ENCODE measurements around the gene ZNRF1. TPM values are rescaled to one million over a fixed set of nuclear protein-coding genes. Genes with fewer than 3 reads are reported as not detected.
A peak's percentile ranks its signal among the peaks of the same experiment; 100 is the strongest.

The ZNRF1 gene
- total and polyA plus RNA-seq, 2 of the 13 experiments (the other 11 are each of a cell fraction or from before 2014, with no cell fraction given), result 43.9 to 58.7 TPM

DNA sequence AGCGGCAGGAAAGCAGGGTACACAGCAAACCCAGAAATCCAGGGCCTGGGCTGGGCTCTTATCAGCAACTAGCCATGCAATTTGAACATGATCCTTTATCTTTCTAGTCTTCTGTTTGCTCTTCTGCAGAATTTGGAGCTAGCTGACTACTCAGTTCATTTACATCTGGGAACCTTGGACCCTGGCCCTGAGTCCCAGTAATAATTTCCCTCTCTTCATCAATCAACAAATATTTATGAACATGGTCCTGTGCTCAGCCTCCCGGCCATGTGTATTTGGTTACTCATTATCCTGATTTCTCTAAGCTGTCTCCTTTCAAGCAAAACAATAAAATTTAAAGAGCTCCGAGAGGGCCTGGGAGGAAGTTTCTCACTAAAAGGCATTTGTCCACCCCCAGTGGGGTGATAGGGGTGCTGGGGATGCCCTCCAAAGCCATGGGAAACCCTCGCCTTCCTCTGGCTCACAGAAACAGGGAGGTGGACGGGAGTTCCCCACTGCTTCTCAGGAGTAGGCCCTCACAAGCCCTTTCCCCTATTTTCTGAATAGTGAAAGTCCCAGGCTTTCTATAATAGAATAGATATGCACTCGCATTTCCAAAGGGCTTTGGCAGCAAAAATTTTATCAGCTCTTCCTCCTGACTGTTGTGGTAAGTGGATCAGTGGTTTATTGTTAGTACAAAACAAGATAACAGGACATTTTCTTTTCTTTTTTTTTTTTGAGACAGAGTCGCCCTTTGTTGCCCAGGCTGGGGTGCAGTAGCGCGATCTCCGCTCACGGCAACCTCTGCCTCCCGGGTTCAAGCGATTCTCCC, 7.0 kb upstream of the ZNRF1 start (continued):
- TF ChIP-seq SIX4 (CRISPR knock-in tag; IDR thresholded peaks at IDR 0.05), result peak; percentile 93
- TF ChIP-seq, protein P1, sequence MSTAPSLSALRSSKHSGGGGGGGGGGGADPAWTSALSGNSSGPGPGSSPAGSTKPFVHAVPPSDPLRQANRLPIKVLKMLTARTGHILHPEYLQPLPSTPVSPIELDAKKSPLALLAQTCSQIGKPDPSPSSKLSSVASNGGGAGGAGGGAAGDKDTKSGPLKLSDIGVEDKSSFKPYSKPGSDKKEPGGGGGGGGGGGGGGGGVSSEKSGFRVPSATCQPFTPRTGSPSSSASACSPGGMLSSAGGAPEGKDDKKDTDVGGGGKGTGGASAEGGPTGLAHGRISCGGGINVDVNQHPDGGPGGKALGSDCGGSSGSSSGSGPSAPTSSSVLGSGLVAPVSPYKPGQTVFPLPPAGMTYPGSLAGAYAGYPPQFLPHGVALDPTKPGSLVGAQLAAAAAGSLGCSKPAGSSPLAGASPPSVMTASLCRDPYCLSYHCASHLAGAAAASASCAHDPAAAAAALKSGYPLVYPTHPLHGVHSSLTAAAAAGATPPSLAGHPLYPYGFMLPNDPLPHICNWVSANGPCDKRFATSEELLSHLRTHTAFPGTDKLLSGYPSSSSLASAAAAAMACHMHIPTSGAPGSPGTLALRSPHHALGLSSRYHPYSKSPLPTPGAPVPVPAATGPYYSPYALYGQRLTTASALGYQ (CRISPR knock-in tag; IDR thresholded peaks at IDR 0.05), result peak; percentile 88
- TF ChIP-seq, protein P2, sequence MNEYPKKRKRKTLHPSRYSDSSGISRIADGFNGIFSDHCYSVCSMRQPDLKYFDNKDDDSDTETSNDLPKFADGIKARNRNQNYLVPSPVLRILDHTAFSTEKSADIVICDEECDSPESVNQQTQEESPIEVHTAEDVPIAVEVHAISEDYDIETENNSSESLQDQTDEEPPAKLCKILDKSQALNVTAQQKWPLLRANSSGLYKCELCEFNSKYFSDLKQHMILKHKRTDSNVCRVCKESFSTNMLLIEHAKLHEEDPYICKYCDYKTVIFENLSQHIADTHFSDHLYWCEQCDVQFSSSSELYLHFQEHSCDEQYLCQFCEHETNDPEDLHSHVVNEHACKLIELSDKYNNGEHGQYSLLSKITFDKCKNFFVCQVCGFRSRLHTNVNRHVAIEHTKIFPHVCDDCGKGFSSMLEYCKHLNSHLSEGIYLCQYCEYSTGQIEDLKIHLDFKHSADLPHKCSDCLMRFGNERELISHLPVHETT (CRISPR knock-in tag; conservative IDR thresholded peaks at IDR 0.05), result 0 out of 2 replicates have a peak, but pooled peaks have one; percentile 26
- TF ChIP-seq ZKSCAN1 (IDR thresholded peaks at IDR 0.05; ENCODE audit: low read length), result no peak
- TF ChIP-seq SNAI1 (CRISPR knock-in tag; IDR thresholded peaks at IDR 0.05; ENCODE audit: borderline replicate concordance), result no peak
- TF ChIP-seq, protein P3, sequence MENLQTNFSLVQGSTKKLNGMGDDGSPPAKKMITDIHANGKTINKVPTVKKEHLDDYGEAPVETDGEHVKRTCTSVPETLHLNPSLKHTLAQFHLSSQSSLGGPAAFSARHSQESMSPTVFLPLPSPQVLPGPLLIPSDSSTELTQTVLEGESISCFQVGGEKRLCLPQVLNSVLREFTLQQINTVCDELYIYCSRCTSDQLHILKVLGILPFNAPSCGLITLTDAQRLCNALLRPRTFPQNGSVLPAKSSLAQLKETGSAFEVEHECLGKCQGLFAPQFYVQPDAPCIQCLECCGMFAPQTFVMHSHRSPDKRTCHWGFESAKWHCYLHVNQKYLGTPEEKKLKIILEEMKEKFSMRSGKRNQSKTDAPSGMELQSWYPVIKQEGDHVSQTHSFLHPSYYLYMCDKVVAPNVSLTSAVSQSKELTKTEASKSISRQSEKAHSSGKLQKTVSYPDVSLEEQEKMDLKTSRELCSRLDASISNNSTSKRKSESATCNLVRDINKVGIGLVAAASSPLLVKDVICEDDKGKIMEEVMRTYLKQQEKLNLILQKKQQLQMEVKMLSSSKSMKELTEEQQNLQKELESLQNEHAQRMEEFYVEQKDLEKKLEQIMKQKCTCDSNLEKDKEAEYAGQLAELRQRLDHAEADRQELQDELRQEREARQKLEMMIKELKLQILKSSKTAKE (CRISPR knock-in tag; IDR thresholded peaks at IDR 0.05; ENCODE audit: borderline replicate concordance), result no peak; the same call in 1 of the 2 replicates
- TF ChIP-seq ZNF343 (CRISPR knock-in tag; IDR thresholded peaks at IDR 0.05), result no peak
- TF ChIP-seq SALL1 (CRISPR knock-in tag; IDR thresholded peaks at IDR 0.05), result peak; percentile 98
- 0 out of 2 replicates have a peak, but pooled peaks have one; percentile 46 for TF ChIP-seq RFXAP (CRISPR knock-in tag; IDR thresholded peaks at IDR 0.05; ENCODE audit: borderline replicate concordance)
- TF ChIP-seq KDM2A (CRISPR knock-in tag; IDR thresholded peaks at IDR 0.05; ENCODE audit: borderline replicate concordance, low read depth), result 0 out of 2 replicates have a peak, but pooled peaks have one; percentile 13
- peak; percentile 65; the same call in 1 of the 2 replicates for TF ChIP-seq ZNF205 (CRISPR knock-in tag; IDR thresholded peaks at IDR 0.05)
- TF ChIP-seq RFX1 (IDR thresholded peaks at IDR 0.05), result no peak
- TF ChIP-seq ZNF558 (CRISPR knock-in tag; IDR thresholded peaks at IDR 0.05; ENCODE audit: borderline replicate concordance), result no peak
- TF ChIP-seq RXRB (CRISPR knock-in tag; IDR thresholded peaks at IDR 0.05; ENCODE audit: borderline replicate concordance), result peak; percentile 88
- no peak for TF ChIP-seq NRL (CRISPR knock-in tag; IDR thresholded peaks at IDR 0.05; ENCODE audit: borderline replicate concordance)
- TF ChIP-seq, protein P4, sequence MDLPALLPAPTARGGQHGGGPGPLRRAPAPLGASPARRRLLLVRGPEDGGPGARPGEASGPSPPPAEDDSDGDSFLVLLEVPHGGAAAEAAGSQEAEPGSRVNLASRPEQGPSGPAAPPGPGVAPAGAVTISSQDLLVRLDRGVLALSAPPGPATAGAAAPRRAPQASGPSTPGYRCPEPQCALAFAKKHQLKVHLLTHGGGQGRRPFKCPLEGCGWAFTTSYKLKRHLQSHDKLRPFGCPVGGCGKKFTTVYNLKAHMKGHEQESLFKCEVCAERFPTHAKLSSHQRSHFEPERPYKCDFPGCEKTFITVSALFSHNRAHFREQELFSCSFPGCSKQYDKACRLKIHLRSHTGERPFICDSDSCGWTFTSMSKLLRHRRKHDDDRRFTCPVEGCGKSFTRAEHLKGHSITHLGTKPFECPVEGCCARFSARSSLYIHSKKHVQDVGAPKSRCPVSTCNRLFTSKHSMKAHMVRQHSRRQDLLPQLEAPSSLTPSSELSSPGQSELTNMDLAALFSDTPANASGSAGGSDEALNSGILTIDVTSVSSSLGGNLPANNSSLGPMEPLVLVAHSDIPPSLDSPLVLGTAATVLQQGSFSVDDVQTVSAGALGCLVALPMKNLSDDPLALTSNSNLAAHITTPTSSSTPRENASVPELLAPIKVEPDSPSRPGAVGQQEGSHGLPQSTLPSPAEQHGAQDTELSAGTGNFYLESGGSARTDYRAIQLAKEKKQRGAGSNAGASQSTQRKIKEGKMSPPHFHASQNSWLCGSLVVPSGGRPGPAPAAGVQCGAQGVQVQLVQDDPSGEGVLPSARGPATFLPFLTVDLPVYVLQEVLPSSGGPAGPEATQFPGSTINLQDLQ (CRISPR knock-in tag; IDR thresholded peaks at IDR 0.05), result 0 out of 2 replicates have a peak, but pooled peaks have one; percentile 9
- TF ChIP-seq HNF4A (CRISPR knock-in tag; IDR thresholded peaks at IDR 0.05), result peak; percentile 98
- TF ChIP-seq ZNF383 (CRISPR knock-in tag; IDR thresholded peaks at IDR 0.05; ENCODE audit: borderline replicate concordance), result no peak
- TF ChIP-seq, protein P5, sequence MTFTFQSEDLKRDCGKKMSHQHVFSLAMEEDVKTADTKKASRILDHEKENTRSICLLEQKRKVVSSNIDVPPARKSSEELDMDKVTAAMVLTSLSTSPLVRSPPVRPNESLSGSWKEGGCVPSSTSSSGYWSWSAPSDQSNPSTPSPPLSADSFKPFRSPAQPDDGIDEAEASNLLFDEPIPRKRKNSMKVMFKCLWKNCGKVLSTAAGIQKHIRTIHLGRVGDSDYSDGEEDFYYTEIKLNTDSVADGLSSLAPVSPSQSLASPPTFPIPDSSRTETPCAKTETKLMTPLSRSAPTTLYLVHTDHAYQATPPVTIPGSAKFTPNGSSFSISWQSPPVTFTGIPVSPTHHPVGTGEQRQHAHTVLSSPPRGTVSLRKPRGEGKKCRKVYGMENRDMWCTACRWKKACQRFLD (CRISPR knock-in tag; IDR thresholded peaks at IDR 0.05; ENCODE audit: borderline replicate concordance), result peak; percentile 53; the same call in 1 of the 2 replicates
- TF ChIP-seq ZFP36L2 (CRISPR knock-in tag; IDR thresholded peaks at IDR 0.05), result no peak

All from HepG2 (cell line).